ENCODE results near the gene C5AR1. TPM values are rescaled to one million over a fixed set of nuclear protein-coding genes. Genes with fewer than 3 reads are reported as not detected.
A peak's percentile ranks its signal among the peaks of the same experiment; 100 is the strongest.
"Not testable (repeated sequence)": the region's sequence is repeated elsewhere in the genome, so short reads cannot be mapped to it uniquely, and the experiment has no call there.

Gene C5AR1
- polyA plus RNA-seq, 3 donors = 143 to 1,132 (median 320) TPM

DNA sequence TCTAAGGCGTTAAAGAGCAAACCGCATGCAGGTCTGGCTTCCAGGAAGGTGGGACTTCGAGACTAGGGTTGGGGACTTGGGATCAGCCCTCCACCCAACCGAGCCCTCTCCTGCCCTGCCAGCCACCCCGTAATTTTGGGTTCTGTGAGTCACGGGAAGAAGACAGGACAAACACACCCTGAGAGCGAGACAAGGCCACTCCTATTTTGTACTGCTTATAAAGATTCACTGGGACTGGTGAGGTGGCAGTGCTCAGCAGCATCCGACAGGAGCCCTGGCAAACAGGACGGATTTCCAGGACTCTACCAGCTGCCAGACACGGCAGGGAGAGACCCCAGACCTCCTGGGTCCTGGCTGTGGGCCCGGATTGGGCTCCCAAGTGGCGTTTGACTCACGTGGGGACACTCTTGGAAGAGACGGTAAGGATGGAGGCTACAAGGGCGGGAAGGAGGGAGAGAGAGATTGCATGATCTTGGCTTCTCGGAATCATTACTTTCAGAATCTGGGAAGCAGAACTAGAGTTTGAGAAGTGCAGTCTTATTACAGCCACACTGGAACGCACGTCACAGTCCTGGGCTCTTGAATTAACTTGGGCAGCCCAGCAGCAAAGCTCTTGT, 22.4 kb downstream of the C5AR1 start, which contains the start of gene C5AR2:
TSS of gene C5AR2 (plus strand) at position 245 of the 617 bp plus-strand sequence. CDS start 8,625 bp downstream, outside the sequence.
- Histone ChIP-seq H3K4me2 (replicated peaks; ENCODE audit: extremely low read depth, low read length, poor library complexity, severe bottlenecking) (peak within 1 kb of the TSS; percentile 69), H3K9ac (ENCODE audit: insufficient read depth, low read length, poor library complexity, severe bottlenecking) (peak within 1 kb of the TSS; percentile 75), H3K79me2 (ENCODE audit: insufficient read depth, low read length) (peaks cover under 1% of the 10 kb centered on the region), H2AFZ (ENCODE audit: insufficient read depth, low read depth, low read length, poor library complexity, severe bottlenecking) (no peak within 1 kb of the TSS), H3K36me3 (replicated peaks in 1 of 2; ENCODE audit: control insufficient read depth in 1 of 2, insufficient read depth in 2 of 2, low read length in 2 of 2) (no peaks in the 10 kb centered on the region), H3K4me3 (replicated peaks in 1 of 3; ENCODE audit: low read depth in 2 of 3, low read length in 3 of 3) (peak within 1 kb of the TSS in 1 of 3 experiments; percentile 60), H3K27ac (ENCODE audit: low read depth in 1 of 2, low read length in 2 of 2) (peak within 1 kb of the TSS; percentile 97 to 98), H3K27me3 (ENCODE audit: control insufficient read depth in 2 of 2, insufficient read depth in 2 of 2, low read length in 2 of 2) (no peaks in the 10 kb centered on the region), H3K9me3 (replicated peaks in 1 of 2; ENCODE audit: control insufficient read depth in 1 of 2, insufficient read depth in 1 of 2, low read length in 2 of 2) (no peaks in the 10 kb centered on the region), H4K20me1 (ENCODE audit: insufficient read depth, low read length) (no peaks in the 10 kb centered on the region), H3K4me1 (ENCODE audit: control insufficient read depth in 1 of 2, insufficient read depth in 2 of 2, low read length in 2 of 2) (peaks cover 61 to 76% of the 10 kb centered on the region in 2 donors)
- peak within 1 kb of the TSS; percentile 55 to 77 for H3K4me3 Mint-ChIP-seq
- TF ChIP-seq, protein P1, sequence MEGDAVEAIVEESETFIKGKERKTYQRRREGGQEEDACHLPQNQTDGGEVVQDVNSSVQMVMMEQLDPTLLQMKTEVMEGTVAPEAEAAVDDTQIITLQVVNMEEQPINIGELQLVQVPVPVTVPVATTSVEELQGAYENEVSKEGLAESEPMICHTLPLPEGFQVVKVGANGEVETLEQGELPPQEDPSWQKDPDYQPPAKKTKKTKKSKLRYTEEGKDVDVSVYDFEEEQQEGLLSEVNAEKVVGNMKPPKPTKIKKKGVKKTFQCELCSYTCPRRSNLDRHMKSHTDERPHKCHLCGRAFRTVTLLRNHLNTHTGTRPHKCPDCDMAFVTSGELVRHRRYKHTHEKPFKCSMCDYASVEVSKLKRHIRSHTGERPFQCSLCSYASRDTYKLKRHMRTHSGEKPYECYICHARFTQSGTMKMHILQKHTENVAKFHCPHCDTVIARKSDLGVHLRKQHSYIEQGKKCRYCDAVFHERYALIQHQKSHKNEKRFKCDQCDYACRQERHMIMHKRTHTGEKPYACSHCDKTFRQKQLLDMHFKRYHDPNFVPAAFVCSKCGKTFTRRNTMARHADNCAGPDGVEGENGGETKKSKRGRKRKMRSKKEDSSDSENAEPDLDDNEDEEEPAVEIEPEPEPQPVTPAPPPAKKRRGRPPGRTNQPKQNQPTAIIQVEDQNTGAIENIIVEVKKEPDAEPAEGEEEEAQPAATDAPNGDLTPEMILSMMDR (IDR thresholded peaks at IDR 0.05) = no peak
- H3K9me3 Mint-ChIP-seq = no peaks in the 10 kb centered on the region
- WGBS (ENCODE audit: insufficient coverage) = 87% methylated on average over 9 of the region's 18 CpGs
- H3K27me3 Mint-ChIP-seq (ENCODE audit: low read depth in 3 of 3) = peaks cover 2 to 8% (median 4%) of the 10 kb centered on the region in 3 donors
- DNase-seq = no peak
- H3K27ac Mint-ChIP-seq = peak within 1 kb of the TSS; percentile 94 to 99 (median 96)
- H3K4me1 Mint-ChIP-seq = peaks cover 65% of the 10 kb centered on the region
- H3K36me3 Mint-ChIP-seq = peaks cover 4 to 11% of the 10 kb centered on the region in 2 donors
- intact Hi-C loops (cut with micrococcal nuclease) = loop anchor here in 1 of 2 donors (5.0 kb wide), 1 partner anchor 35 kb away; no protein-coding TSS in a partner anchor

DNA sequence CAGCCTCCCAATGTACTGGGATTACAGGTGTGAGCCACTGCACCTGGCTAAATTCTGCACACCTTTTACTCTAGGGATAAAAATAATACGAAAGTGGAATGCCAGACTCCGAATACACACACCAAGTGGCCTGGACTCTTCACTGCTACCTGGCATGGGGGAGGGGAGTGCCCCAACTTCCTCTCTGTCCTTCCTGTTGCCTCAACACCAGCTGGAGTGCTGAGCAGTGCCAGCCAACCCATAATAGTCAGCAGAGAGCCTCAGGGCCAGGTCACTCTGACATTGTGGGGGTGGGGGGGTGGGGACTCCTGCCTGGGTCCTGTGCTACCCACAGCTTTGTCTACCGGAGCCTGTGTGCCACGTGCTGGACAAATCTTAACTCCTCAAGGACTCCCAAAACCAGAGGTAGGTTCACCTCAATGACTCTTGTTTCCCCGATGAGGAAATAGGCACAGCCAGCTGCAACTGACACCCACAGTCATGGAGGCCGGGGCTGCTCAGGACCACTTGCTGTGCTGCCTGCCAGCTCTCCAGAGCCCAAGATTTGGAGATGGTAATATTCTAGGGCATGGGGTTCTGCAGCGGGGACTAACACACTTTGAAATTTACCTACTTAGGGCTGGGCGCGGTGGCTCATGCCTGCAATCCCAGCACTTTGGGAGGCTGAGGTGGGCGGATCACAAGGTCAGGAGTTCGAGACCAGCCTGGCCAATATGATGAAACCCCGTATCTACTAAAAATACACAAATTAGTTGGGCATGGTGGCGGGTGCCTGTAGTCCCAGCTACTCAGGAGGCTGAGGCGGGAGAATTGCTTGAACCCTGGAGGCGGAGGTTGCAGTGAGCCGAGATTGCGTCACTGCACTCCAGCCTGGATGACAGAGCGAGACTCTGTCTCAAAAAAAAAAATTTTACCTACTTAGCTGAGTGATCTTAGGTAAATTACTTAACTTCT, 27.4 kb downstream of the C5AR1 start:
- Mint-ChIP-seq H3K4me1 (peaks cover 59% of the 10 kb centered on the region), H3K36me3 (peaks cover 26 to 33% of the 10 kb centered on the region in 2 donors), H3K27ac (peak overlapping the region; percentile 92 to 100 (median 97)), H3K9me3 (peaks cover 0 to 11% (median 0%) of the 10 kb centered on the region in 7 donors), H3K4me3 (peak overlapping the region; percentile 84 to 90)
- H4K20me1 ChIP-seq (ENCODE audit: insufficient read depth, low read length); H3K27me3 ChIP-seq (ENCODE audit: control insufficient read depth in 2 of 2, insufficient read depth in 2 of 2, low read length in 2 of 2); H2AFZ ChIP-seq (ENCODE audit: insufficient read depth, low read depth, low read length, poor library complexity, severe bottlenecking); H3K9me3 ChIP-seq (replicated peaks in 1 of 2; ENCODE audit: control insufficient read depth in 1 of 2, insufficient read depth in 1 of 2, low read length in 2 of 2); intact Hi-C loops (cut with micrococcal nuclease); H3K79me2 ChIP-seq (ENCODE audit: insufficient read depth, low read length); H3K27me3 Mint-ChIP-seq (ENCODE audit: low read depth in 3 of 3): not testable (repeated sequence)
- peaks cover 51 to 52% of the 10 kb centered on the region in 2 donors for H3K4me1 ChIP-seq (ENCODE audit: control insufficient read depth in 1 of 2, insufficient read depth in 2 of 2, low read length in 2 of 2)
- peak overlapping the region; percentile 68 for H3K4me2 ChIP-seq (replicated peaks; ENCODE audit: extremely low read depth, low read length, poor library complexity, severe bottlenecking)
- peak; percentile 86 to 90 (median 87) for DNase-seq
- WGBS (ENCODE audit: insufficient coverage) = 0% methylated on average over 3 of the region's 18 CpGs
- H3K9ac ChIP-seq (ENCODE audit: insufficient read depth, low read length, poor library complexity, severe bottlenecking) = peak overlapping the region; percentile 61
- H3K4me3 ChIP-seq (replicated peaks in 1 of 3; ENCODE audit: low read depth in 2 of 3, low read length in 3 of 3) = peak overlapping the region; percentile 47 to 74 (median 57)
- peaks cover 16 to 18% of the 10 kb centered on the region in 2 donors for H3K36me3 ChIP-seq (replicated peaks in 1 of 2; ENCODE audit: control insufficient read depth in 1 of 2, insufficient read depth in 2 of 2, low read length in 2 of 2)
- H3K27ac ChIP-seq (ENCODE audit: low read depth in 1 of 2, low read length in 2 of 2) = peak overlapping the region; percentile 76 to 89
